Measurements from ENCODE around the gene UIMC1. TPM values are rescaled to one million over a fixed set of nuclear protein-coding genes. Genes with fewer than 3 reads are reported as not detected.

UIMC1 gene
- total RNA-seq, 1 experiment from 2014 or later: 52.8 TPM

DNA sequence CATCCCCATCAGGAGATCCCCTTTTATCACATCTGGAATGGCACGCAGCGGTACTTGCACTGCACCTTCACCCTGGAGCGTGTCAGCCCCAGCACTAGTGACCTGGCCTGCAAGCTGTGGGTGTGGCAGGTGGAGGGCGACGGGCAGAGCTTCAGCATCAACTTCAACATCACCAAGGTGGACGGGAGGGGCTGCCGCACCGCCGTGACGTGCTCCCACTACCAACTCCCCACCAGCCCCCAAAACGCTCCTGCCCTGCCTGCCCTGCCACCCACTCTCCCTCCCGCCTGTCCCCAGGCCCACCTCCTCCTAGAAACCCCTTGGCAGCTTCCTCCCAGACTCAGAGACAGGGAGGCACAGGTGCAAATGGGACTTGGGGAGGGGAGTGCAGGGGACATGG lies 128.1 kb downstream of the UIMC1 start:
- Mint-ChIP-seq H3K27me3 (ENCODE audit: insufficient read depth, unreplicated experiment) (peaks cover 14% of the 10 kb centered on the region), H3K4me3 (ENCODE audit: unreplicated experiment) (no peak overlapping the region), H3K9me3 (ENCODE audit: unreplicated experiment) (no peaks in the 10 kb centered on the region), H3K27ac (ENCODE audit: unreplicated experiment) (no peak overlapping the region), H3K36me3 (ENCODE audit: insufficient read depth, unreplicated experiment) (no peaks in the 10 kb centered on the region), H3K4me1 (ENCODE audit: low read depth, unreplicated experiment) (no peaks in the 10 kb centered on the region)
- CTCF ChIA-PET: interaction anchor here (0.6 kb wide), 1 partner anchor 218 kb away, joined by 3 read pairs; no protein-coding TSS in a partner anchor
- POLR2A ChIA-PET: no interaction called here
- Histone ChIP-seq H3K9me3 (no peaks in the 10 kb centered on the region), H3K4me1 (no peaks in the 10 kb centered on the region), H3K27me3 (replicated peaks; ENCODE audit: control insufficient read depth, insufficient read depth, low read length) (no peaks in the 10 kb centered on the region), H3K36me3 (ENCODE audit: control insufficient read depth, insufficient read depth, low read length) (no peaks in the 10 kb centered on the region), H3K4me3 (ENCODE audit: low read depth, low read length) (no peak overlapping the region)
- no peak for DNase-seq
- intact Hi-C loops (cut with micrococcal nuclease; ENCODE audit: unreplicated experiment): no loop called here
- no TSS peak for BruUV-seq (replicated peaks)
- TF ChIP-seq, protein P1, sequence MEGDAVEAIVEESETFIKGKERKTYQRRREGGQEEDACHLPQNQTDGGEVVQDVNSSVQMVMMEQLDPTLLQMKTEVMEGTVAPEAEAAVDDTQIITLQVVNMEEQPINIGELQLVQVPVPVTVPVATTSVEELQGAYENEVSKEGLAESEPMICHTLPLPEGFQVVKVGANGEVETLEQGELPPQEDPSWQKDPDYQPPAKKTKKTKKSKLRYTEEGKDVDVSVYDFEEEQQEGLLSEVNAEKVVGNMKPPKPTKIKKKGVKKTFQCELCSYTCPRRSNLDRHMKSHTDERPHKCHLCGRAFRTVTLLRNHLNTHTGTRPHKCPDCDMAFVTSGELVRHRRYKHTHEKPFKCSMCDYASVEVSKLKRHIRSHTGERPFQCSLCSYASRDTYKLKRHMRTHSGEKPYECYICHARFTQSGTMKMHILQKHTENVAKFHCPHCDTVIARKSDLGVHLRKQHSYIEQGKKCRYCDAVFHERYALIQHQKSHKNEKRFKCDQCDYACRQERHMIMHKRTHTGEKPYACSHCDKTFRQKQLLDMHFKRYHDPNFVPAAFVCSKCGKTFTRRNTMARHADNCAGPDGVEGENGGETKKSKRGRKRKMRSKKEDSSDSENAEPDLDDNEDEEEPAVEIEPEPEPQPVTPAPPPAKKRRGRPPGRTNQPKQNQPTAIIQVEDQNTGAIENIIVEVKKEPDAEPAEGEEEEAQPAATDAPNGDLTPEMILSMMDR (IDR thresholded peaks at IDR 0.05; ENCODE audit: insufficient read depth in 1 of 2, low read depth in 1 of 2, low read length in 1 of 2, severe bottlenecking in 1 of 2, unreplicated experiment in 1 of 2): no peak

DNA sequence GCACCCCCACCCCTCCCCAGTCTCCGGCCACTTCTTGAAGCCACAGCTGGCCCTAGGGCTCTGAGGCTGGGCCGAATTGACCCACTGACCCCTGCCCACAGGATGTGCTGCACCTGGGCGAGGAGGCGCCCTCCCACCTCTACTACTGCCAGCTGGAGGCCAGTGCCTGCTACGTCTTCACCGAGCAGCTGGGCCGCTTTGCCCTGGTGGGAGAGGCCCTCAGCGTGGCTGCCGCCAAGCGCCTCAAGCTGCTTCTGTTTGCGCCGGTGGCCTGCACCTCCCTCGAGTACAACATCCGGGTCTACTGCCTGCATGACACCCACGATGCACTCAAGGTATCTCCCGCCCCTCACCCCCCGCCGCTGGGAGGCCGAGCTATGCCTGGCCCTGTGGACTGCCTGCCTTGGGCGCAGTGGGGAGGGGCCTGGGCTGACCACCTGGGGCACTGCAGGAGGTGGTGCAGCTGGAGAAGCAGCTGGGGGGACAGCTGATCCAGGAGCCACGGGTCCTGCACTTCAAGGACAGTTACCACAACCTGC lies 128.7 kb downstream of the UIMC1 start:
- Histone ChIP-seq H3K36me3 (ENCODE audit: control insufficient read depth, insufficient read depth, low read length) (no peaks in the 10 kb centered on the region), H3K4me3 (ENCODE audit: low read depth, low read length) (no peak overlapping the region), H3K9me3 (no peaks in the 10 kb centered on the region), H3K27me3 (replicated peaks; ENCODE audit: control insufficient read depth, insufficient read depth, low read length) (no peaks in the 10 kb centered on the region), H3K4me1 (no peaks in the 10 kb centered on the region)
- POLR2A ChIA-PET: no interaction called here
- Mint-ChIP-seq H3K4me1 (ENCODE audit: low read depth, unreplicated experiment) (no peaks in the 10 kb centered on the region), H3K27me3 (ENCODE audit: insufficient read depth, unreplicated experiment) (peaks cover 18% of the 10 kb centered on the region), H3K9me3 (ENCODE audit: unreplicated experiment) (no peaks in the 10 kb centered on the region), H3K36me3 (ENCODE audit: insufficient read depth, unreplicated experiment) (no peaks in the 10 kb centered on the region), H3K4me3 (ENCODE audit: unreplicated experiment) (no peak overlapping the region), H3K27ac (ENCODE audit: unreplicated experiment) (no peak overlapping the region)
- BruUV-seq (replicated peaks): no TSS peak
- no peak for DNase-seq
- CTCF ChIA-PET: interaction anchor here (0.6 kb wide), 1 partner anchor 217 kb away, joined by 3 read pairs; no protein-coding TSS in a partner anchor
- TF ChIP-seq, protein P1 (IDR thresholded peaks at IDR 0.05; ENCODE audit: insufficient read depth in 1 of 2, low read depth in 1 of 2, low read length in 1 of 2, severe bottlenecking in 1 of 2, unreplicated experiment in 1 of 2): no peak
- intact Hi-C loops (cut with micrococcal nuclease; ENCODE audit: unreplicated experiment): no loop called here

DNA sequence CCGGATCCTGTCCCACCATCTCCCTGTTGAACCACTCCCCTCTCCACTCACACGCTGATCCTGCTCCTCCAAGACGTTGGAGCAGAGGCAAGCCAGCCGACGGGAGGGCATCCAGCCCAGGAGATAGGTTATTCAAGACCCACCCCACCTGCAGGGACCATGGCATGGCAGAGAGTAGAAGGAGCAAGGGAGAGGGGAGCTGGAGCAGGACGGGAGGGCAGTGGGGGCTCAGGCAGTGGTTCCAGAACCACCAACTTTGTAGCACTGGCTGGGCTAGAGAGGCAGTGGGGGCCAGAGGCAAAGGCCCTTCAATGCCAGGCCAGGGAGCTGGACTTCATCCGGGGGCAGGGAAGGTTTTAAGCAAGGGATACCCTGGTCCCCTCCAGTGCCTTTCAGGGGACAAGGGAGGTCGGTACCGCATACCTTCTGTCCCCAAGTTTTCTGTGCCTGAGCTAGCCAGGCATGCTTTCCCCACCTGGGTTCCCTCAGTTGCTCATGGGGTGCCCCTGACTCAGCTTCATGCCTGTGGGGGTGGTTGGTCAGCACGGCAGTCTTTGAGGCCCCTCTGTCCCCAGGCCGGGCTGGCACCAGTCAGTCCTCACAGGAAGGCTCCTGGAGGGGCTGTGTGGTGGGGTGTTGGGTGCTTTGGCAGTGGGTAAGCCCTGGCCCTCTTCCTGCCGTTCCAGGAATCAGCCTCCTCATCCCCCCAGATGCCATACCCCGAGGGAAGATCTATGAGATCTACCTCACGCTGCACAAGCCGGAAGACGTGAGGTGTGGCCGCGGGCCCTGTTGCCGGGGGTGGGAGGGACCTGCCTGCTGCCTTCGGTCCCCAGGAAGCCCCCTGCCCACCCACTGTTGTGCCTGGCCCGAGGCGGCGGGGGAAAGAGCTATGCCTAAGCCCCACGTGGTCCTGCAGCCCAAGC lies 129.8 kb downstream of the UIMC1 start:
- no peaks in the 10 kb centered on the region for H3K9me3 Mint-ChIP-seq (ENCODE audit: unreplicated experiment)
- H3K27me3 ChIP-seq (replicated peaks; ENCODE audit: control insufficient read depth, insufficient read depth, low read length): no peaks in the 10 kb centered on the region
- H3K27me3 Mint-ChIP-seq (ENCODE audit: insufficient read depth, unreplicated experiment): peaks cover 22% of the 10 kb centered on the region
- H3K4me1 ChIP-seq: no peaks in the 10 kb centered on the region
- ChIA-PET POLR2A (no interaction called here), CTCF (no interaction called here)
- H3K27ac Mint-ChIP-seq (ENCODE audit: unreplicated experiment): no peak overlapping the region
- DNase-seq: no peak
- H3K9me3 ChIP-seq: no peaks in the 10 kb centered on the region
- H3K36me3 ChIP-seq (ENCODE audit: control insufficient read depth, insufficient read depth, low read length): no peaks in the 10 kb centered on the region
- H3K4me3 Mint-ChIP-seq (ENCODE audit: unreplicated experiment): no peak overlapping the region
- no TSS peak for BruUV-seq (replicated peaks)
- no peaks in the 10 kb centered on the region for H3K4me1 Mint-ChIP-seq (ENCODE audit: low read depth, unreplicated experiment)
- intact Hi-C loops (cut with micrococcal nuclease; ENCODE audit: unreplicated experiment): no loop called here
- no peaks in the 10 kb centered on the region for H3K36me3 Mint-ChIP-seq (ENCODE audit: insufficient read depth, unreplicated experiment)
- TF ChIP-seq, protein P1 (IDR thresholded peaks at IDR 0.05; ENCODE audit: insufficient read depth in 1 of 2, low read depth in 1 of 2, low read length in 1 of 2, severe bottlenecking in 1 of 2, unreplicated experiment in 1 of 2): no peak
- H3K4me3 ChIP-seq (ENCODE audit: low read depth, low read length): no peak overlapping the region

Data from Caco-2 (cell line).